HS-27A (cell line): ENCODE measurements around the gene SLC6A6.

Experiments used
- DNase-seq: peaks from one replicate; pipeline ENCODE4 v3.0.0-alpha.2; 2012; ENCODE audit warnings: low read depth, missing footprints

Gene SLC6A6

GRCh38 chr3:14470461-14470860, 68.1 kb downstream of the SLC6A6 start:
- DNase-seq: no peak

- no peak for DNase-seq
Measured at GRCh38 chr3:14471016-14471415, 68.6 kb downstream of the SLC6A6 start.

GRCh38 chr3:14471690-14472089, 69.3 kb downstream of the SLC6A6 start:
- no peak for DNase-seq

GRCh38 chr3:14472471-14473351, 70.3 kb downstream of the SLC6A6 start:
- DNase-seq: peak; percentile 94

- DNase-seq: no peak
Measured at GRCh38 chr3:14473411-14473891, 71.0 kb downstream of the SLC6A6 start.

GRCh38 chr3:14474363-14475081, 72.1 kb downstream of the SLC6A6 start:
- DNase-seq: no peak

- DNase-seq: no peak
Measured at GRCh38 chr3:14475621-14476020, 73.2 kb downstream of the SLC6A6 start.

GRCh38 chr3:14476583-14477265, 74.3 kb downstream of the SLC6A6 start:
- DNase-seq: no peak

GRCh38 chr3:14477311-14477935, 75.0 kb downstream of the SLC6A6 start:
- no peak for DNase-seq

- no peak for DNase-seq
Measured at GRCh38 chr3:14478956-14479550, 76.6 kb downstream of the SLC6A6 start.

GRCh38 chr3:14479591-14479990, 77.2 kb downstream of the SLC6A6 start:
- no peak for DNase-seq

- no peak for DNase-seq
Measured at GRCh38 chr3:14480207-14481017, 78.0 kb downstream of the SLC6A6 start.

- DNase-seq: no peak
Measured at GRCh38 chr3:14481018-14481645, 78.7 kb downstream of the SLC6A6 start.

GRCh38 chr3:14481646-14482036, 79.2 kb downstream of the SLC6A6 start:
- DNase-seq: no peak

GRCh38 chr3:14482271-14482721, 79.9 kb downstream of the SLC6A6 start:
- DNase-seq: no peak

- DNase-seq: no peak
Measured at GRCh38 chr3:14483286-14483685, 80.9 kb downstream of the SLC6A6 start.

- DNase-seq: no peak
Measured at GRCh38 chr3:14484741-14485140, 82.3 kb downstream of the SLC6A6 start.

- DNase-seq: no peak
Measured at GRCh38 chr3:14485981-14486380, 83.6 kb downstream of the SLC6A6 start.

GRCh38 chr3:14486460-14486859, 84.1 kb downstream of the SLC6A6 start:
- no peak for DNase-seq

- no peak for DNase-seq
Measured at GRCh38 chr3:14487086-14487485, 84.7 kb downstream of the SLC6A6 start.
